EH (cell line): Measurements from ENCODE around the gene SEL1L3.

ENCODE experiments used
- DNase-seq: peaks from one replicate; pipeline ENCODE4 v3.0.0-alpha.2; 2015; ENCODE audit warnings: low read depth

SEL1L3 gene

GRCh38 chr4:25817059-25817681 is 45.6 kb downstream of the SEL1L3 start:
- DNase-seq: peak; percentile 89

DNA sequence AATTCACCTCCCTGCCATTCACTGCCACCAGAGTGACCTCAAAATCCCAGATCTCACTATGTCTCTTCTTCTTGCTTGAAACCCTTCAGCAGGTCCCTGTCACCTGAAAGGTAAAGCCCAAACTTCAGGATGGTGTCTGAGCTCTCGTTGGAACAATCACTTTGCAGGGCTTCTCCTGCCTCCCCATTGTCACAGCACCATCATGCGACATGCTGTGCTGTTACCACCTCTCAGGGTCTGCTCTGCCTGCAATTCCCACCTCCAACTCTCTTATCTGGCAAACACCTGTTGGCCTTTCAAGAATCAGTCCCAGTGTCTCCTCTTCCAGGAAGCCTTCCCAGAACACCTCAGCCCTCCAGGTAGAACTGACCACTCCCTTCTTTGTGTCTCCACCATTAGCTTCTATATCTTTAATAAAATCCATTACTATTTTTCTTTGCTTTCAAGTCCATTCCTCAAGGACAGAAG is 46.2 kb downstream of the SEL1L3 start:
- no peak for DNase-seq

DNA sequence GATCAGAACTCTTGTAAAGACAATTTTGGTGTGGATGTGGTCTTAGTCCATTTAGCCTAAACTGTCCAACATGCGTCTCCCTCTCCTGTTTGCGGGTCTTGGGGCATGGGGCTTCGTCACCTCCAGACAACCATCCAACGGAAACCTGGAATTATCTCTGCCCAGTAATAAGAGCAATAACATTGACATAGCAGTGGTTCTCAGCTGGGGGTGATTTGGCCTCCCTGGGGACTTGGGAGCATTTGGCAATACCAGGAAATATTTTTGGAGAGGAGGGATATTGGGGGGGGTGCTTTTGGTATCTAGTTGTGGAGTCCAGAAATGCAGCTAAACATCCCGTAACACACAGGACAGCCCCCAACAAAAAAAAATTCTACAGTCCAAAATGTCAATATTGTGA is 47.2 kb downstream of the SEL1L3 start:
- peak; percentile 57 for DNase-seq

DNA sequence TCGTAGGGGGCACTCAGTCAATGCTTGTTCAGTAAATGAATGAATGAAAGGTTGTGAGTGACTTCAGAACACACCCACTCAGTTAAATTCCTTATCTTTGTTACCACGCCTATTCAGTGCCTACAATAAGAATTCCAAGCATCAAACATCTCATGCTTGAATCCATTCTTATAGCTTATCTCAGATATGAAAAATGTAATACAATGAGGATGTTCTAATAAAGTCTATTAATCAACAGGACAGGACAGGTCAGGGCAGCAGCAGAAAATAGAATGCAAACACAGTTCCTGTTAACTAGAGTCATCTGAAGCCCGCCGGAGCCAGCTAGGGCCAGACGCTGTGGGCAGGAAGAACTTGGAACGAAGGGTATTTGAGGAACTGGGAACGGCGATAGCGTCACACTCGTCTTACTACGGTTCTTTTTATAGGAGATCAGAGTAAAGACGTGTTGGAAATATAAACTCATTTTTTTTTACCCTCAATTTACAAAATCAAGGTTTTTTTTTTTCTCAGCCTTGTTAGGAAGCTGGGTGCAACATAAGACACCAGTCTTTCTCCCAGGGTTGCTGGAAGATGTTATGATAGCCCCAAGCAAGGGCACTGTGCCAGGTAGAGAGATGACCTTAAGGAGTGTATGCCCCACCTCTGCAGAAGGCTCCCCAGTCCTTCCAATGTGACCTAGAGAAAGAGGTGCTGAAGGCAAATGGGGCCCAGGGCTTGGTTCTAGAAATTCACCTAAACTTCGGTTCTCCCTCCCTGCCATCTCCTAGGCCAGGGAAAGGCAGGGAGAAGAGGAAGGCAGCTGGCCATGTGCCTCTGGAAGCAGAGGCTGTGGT is 48.3 kb downstream of the SEL1L3 start:
- DNase-seq: peak; percentile 94

DNA sequence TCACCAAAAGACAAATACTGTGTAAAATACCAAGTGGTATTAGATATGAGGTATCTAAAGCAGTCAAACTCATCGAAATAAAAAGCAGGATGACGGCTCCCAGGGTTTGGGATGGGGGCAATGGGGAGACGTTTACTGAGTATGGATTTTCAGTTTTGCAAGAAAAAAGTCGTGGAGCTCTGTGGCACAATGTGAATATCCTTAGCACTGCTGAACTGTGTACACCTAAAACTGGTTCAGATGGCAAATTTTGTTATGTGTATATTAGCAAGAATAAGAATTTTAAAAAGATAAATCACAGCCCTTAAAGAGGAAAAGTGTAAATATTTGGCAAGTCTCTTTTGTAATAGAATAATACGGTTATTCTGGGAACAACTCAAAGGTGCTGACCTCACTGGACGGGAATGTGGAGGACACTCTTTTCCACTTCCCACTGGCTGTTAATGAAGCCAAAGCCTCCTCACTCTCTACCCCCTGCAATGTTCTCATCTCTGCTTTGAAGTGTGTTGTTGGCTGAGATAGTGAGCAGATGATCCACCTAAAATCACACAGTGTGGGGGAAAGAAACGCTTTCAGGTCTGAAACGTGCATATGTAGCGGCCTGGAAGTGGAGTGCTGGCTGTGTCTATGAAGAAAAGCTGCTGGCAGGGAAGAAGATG is 49.2 kb downstream of the SEL1L3 start:
- peak; percentile 95 for DNase-seq

DNA sequence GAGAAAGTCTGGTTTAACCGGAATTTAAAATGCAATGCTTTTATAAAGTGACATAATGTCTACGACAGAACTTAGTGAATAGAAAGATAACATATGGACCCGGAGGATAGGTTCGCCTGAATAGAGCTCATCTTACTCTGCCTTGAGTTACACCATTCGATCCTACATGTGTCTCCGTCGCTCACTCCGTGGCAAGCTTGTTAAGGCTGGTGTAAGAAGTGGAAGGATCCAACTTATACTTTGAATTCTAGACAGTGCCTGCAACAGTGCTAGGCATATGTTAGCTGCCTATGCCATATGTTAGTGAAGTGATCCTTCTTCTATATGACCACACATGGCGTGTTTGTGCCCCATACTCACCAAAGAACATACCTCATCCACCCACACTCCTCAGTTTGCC is 50.9 kb downstream of the SEL1L3 start:
- DNase-seq: no peak

DNA sequence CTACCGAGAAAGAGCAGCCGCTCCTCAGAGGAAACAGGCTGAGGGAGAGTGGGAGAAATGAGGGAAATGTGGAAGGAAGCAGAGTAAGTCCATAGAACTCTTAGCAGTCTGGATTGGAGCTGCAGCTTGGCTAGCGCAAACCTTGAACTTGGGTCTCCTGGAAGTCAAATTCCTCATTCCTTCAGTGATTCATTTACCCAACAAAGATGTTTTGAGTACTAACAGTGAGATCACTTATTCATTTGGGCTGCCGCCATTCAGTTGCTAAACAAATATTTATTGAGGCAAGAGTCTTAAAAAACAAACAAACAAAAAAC is 51.5 kb downstream of the SEL1L3 start:
- DNase-seq: peak; percentile 65

GRCh38 chr4:25810461-25811373 is 52.1 kb downstream of the SEL1L3 start:
- no peak for DNase-seq

- no peak for DNase-seq
Observed at GRCh38 chr4:25809996-25810395, 52.8 kb downstream of the SEL1L3 start.

GRCh38 chr4:25807102-25807728 is 55.6 kb downstream of the SEL1L3 start:
- no peak for DNase-seq

DNA sequence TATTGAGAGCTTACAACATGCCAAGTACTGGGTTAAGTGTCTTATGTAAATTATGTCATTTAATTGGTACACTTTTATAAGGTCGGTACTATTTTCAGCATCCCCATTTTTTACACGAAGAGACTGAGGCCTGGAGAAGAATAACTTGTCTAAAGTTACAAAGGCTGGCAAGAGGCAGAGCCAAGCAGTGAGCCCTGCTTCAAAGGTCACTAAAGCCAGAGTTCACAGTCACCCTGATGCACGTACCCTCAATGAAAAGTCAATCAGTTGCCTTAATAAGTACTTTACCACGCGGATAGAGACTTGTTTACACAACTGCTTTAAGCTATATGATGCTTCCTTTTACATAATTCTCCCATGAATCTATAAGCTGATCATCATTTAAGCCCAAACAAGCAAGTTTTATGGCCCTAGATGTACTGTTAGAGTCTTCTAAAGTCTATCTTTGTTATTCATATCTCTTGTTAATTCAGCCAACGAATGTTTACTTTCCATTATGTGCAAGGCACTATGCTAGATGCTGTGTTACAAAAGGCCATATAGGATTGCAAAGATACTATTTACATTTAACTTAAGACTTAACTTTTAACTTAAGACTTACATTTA is 57.4 kb downstream of the SEL1L3 start:
- peak; percentile 35 for DNase-seq

DNA sequence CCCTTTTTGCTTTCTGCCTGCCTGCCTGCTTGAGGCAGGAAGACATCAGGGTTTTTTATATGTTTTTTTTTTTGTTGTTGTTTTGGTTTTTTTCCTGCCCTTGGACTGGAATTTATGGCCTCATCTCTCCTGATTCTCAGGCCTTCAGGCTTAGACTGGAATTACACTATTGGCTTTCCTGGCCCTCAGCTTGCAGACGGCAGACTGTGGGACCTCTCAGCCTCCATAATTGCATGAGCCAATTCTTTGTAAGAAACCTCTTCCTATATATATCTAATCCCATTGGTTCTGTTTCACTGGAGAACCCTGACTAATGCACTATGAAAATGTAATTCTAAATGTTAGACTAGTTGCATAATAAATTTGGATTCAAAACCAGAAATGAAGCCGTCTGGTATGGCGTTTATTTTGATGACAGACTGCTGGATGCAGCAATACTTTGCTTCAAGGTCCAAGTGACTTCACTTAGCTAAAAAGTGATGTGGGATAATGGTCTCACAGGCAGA is 59.0 kb downstream of the SEL1L3 start:
- peak; percentile 28 for DNase-seq

DNA sequence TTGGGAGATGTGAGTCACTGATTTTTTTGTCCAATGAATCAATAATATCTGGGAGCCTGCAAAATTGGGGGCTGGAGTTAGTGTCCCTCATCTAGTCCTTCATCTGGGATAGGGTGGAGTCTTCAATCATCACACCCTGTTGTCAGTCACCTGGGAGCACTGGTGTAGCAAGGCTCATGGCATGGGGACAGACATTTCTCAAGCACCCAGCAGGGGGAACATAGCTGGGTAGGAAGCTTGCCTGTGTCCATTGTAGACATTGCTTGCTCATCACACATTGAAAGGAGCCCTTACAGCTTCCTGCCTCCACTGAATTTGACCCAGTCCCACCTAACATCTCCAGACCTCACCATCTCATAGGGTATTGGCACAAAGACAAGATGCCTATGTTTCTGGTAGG is 61.2 kb downstream of the SEL1L3 start:
- DNase-seq: no peak

- no peak for DNase-seq
Observed at GRCh38 chr4:25800245-25800644, 62.5 kb downstream of the SEL1L3 start.

DNA sequence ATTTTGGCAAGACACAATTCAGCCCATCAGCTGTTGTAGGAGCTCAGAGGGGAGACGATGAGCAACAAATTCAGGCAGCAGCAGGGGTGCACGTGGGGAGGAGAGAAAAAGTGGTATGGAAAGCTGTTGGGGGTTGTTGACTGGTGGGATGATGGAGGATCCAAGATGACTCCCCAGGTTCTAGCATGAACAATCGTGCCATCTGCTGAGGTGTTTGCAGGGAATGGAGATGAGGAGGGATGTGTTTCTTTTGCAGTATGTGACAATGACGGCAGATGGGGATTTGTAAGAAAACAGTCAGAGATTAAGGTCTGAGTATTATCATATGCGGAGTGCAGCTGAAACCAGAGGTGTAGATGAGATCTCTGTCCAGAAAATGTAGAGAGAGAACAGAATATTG is 63.3 kb downstream of the SEL1L3 start:
- DNase-seq: no peak

- no peak for DNase-seq
Observed at GRCh38 chr4:25797136-25797535, 65.7 kb downstream of the SEL1L3 start.

GRCh38 chr4:25795566-25796454 is 67.0 kb downstream of the SEL1L3 start:
- peak; percentile 96 for DNase-seq

GRCh38 chr4:25795091-25795490 is 67.7 kb downstream of the SEL1L3 start:
- DNase-seq: no peak

DNA sequence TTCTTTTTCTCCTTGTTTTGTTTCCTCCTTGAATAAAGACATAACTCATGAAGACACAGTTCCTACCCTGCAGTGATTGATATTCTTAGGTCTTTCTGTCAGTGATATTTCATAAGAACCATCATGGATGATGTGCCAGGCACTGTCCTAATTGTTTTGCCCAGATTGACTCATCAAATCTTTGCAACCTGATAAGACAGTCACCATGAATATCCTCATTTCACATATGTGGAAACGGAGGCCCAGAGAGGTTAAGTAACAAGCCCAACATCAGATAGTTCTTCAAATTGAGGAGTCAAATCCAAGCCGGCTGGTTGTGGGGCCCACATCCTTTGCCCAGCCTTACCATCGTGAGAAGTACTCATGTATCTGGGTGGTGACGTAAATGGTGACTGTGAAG is 69.9 kb downstream of the SEL1L3 start:
- DNase-seq: no peak

DNA sequence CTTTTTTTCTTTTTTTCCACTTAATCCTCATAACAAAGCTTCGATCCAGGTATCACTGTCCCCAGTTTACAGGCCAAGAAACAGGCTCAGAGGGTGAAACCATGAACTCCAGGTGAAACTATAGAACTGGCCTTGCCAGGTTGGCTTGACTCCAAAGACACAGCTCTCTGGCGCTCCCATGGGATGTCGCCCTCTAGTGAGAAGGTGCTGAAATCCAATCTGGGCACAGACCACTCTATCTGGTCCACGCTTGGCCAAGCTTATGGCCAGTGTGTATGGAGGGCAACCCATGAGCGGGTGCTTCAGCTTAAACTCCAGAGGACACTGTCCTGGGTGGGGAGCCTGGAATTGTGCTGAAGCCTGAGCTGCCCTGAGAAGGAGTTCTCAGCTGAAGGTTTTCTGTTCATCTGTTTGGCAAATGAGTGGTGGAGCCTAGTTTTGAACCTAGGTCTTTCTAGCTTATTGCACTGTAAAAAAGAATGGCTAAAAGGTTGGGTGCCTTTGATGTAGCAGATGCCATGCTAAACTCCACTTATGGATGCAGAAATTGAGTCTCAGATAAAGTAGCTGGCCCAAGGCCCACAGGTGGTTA is 70.5 kb downstream of the SEL1L3 start:
- DNase-seq: peak; percentile 30
